ENCODE results near the gene CDK17.

GRCh38 chr12:96354844-96355534 is 45.2 kb downstream of the CDK17 start:
- TF ChIP-seq CTCF (IDR thresholded peaks at IDR 0.05) (no peak), POLR2A (IDR thresholded peaks at IDR 0.05) (no peak)
